ENCODE measurements around the gene IL2RA.

DNA sequence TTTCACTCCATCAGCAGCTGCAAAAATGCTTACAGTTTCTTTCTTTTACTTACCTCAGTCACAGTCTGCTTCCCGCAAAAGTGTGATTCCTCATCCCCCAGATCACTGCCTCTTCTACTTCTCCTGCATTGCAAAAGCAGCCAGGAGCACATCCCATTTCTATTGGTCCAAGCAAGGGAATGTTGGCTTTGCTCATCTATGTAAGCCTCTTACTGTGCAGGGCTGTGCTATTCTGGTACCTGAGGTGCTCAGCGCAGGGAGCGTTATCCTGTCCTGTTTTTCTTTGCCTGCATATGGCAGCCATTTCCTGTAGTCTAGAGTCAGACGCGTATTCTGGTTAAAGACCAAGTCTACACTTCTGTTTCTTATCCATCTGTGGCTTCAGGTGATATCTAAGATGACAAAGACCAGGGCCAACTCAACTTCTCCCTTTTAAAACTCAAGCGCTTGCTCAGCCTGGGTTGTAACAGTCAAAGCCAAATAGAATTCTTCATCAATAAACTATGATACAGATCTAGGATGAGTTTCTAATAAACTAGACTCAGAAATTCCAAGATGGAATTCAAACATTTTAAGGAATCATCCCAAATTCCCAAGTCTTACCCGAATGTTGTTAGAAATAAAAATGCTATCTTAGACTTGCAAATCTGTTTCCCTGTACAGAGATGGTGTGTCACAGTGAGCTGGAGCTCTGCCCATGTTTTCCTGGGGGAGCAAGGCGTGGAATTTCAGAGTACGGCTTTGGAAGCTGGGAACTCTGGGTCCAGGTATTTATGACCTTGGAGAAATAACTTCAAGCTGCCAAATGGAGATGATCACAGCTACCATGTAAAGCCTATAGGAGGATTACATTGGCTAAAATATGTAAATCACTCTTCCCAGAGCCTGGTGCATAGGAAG is 20.6 kb upstream of the IL2RA start:
- TF ChIP-seq, protein P1, sequence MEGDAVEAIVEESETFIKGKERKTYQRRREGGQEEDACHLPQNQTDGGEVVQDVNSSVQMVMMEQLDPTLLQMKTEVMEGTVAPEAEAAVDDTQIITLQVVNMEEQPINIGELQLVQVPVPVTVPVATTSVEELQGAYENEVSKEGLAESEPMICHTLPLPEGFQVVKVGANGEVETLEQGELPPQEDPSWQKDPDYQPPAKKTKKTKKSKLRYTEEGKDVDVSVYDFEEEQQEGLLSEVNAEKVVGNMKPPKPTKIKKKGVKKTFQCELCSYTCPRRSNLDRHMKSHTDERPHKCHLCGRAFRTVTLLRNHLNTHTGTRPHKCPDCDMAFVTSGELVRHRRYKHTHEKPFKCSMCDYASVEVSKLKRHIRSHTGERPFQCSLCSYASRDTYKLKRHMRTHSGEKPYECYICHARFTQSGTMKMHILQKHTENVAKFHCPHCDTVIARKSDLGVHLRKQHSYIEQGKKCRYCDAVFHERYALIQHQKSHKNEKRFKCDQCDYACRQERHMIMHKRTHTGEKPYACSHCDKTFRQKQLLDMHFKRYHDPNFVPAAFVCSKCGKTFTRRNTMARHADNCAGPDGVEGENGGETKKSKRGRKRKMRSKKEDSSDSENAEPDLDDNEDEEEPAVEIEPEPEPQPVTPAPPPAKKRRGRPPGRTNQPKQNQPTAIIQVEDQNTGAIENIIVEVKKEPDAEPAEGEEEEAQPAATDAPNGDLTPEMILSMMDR (IDR thresholded peaks at IDR 0.05) = no peak
- TF ChIP-seq POLR2A (IDR thresholded peaks at IDR 0.05) = no peak

Measured in Peyer's patch (tissue), 4 donors.